Neural crest cell (in vitro differentiated cells): ENCODE measurements around the gene SYS1. TPM values are rescaled to one million over a fixed set of nuclear protein-coding genes. Genes with fewer than 3 reads are reported as not detected.

Experiments
- DNase-seq: peaks from one replicate; pipeline ENCODE4 v3.0.0; 2021; ENCODE audit warnings: low read depth, mixed read lengths, low spot score
- H3K27ac Mint-ChIP-seq: one replicate; pipeline ENCODE4 v1.8.0; 2021; ENCODE audit warnings: mild to moderate bottlenecking, mixed read lengths; ENCODE audit not compliant: unreplicated experiment
- H3K27me3 Mint-ChIP-seq: 2 replicates; pipeline ENCODE4 v1.8.0; 2021; ENCODE audit warnings: low read depth, mild to moderate bottlenecking, mixed read lengths
- H3K36me3 Mint-ChIP-seq: 2 replicates; pipeline ENCODE4 v1.8.0; 2021; ENCODE audit warnings: low read depth, mild to moderate bottlenecking, mixed read lengths
- H3K4me1 Mint-ChIP-seq: 2 replicates; pipeline ENCODE4 v1.8.0; 2021; ENCODE audit warnings: mixed read lengths
- H3K4me3 Mint-ChIP-seq: one replicate; pipeline ENCODE4 v1.8.0; 2021; ENCODE audit warnings: mild to moderate bottlenecking, mixed read lengths
- H3K9me3 Mint-ChIP-seq: 2 replicates; pipeline ENCODE4 v1.8.0; 2021; ENCODE audit warnings: mixed read lengths
- total RNA-seq: library from RNA; stranded (reverse); gene quantifications from 2 replicates; pipeline ENCODE4 v1.2.1, GENCODE V29; 2021
- TF ChIP-seq, protein P1 (sequence below): fragments of 200-600 bp; sonication (generic); conservative IDR thresholded peaks from 2 replicates; pipeline ENCODE4 v1.5.0; 2021; ENCODE audit warnings: antibody characterized with exemption, mild to moderate bottlenecking

The SYS1 gene
- total RNA-seq, 1 donor from 2014 or later = 24.6 TPM

GRCh38 chr20:45337367-45338120 lies 25.4 kb upstream of the SYS1 start:
- TF ChIP-seq, protein P1, sequence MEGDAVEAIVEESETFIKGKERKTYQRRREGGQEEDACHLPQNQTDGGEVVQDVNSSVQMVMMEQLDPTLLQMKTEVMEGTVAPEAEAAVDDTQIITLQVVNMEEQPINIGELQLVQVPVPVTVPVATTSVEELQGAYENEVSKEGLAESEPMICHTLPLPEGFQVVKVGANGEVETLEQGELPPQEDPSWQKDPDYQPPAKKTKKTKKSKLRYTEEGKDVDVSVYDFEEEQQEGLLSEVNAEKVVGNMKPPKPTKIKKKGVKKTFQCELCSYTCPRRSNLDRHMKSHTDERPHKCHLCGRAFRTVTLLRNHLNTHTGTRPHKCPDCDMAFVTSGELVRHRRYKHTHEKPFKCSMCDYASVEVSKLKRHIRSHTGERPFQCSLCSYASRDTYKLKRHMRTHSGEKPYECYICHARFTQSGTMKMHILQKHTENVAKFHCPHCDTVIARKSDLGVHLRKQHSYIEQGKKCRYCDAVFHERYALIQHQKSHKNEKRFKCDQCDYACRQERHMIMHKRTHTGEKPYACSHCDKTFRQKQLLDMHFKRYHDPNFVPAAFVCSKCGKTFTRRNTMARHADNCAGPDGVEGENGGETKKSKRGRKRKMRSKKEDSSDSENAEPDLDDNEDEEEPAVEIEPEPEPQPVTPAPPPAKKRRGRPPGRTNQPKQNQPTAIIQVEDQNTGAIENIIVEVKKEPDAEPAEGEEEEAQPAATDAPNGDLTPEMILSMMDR = no peak
- Mint-ChIP-seq H3K4me1 (peaks cover 19% of the 10 kb centered on the region), H3K27ac (no peak overlapping the region), H3K27me3 (no peaks in the 10 kb centered on the region), H3K4me3 (no peak overlapping the region), H3K9me3 (no peaks in the 10 kb centered on the region), H3K36me3 (no peaks in the 10 kb centered on the region)
- DNase-seq = no peak

DNA sequence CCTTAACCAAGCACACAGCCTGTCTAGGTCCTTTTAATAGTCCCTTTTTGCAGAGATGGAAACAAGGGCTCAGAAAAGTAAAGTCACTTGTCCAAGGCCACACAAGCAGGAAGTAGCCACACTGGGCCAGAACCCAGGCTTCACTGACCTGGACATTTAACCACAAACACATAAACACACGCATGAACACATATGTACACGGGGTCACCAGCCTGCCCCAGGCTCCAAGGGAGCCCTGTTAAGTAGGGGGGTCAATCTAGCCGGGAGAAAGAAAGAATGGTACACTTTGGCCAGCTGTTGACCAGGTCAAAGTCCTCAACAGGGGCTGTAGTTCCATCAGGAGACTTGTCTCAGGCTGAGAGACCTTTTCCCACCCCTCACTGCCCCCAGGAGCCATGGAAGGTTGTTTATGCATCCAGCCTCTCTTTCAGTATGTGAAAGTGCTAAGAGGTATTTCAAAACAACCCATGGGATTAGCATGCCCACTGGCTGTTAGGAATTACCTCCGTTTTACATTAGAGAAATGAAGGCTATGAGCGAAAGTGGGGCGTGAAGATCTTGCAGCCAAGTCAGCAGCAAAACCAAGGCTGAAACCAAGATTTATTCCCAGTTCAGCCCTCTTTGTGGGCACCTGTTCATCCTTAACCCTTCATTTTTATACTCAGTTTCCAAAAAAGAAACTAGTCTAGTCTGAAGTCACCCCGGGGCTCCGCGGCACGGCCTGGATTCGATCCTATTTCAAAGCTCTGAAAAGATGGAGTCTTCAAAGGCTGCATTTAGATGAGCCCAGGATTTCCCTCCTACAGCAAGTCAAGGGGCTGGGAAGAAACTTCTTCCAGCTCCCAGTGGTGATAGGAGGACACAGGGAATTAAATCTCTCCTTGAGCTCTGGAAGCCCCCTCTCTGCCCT lies 24.6 kb upstream of the SYS1 start:
- Mint-ChIP-seq H3K4me3 (no peak overlapping the region), H3K27ac (no peak overlapping the region)
- TF ChIP-seq, protein P1 = no peak

DNA sequence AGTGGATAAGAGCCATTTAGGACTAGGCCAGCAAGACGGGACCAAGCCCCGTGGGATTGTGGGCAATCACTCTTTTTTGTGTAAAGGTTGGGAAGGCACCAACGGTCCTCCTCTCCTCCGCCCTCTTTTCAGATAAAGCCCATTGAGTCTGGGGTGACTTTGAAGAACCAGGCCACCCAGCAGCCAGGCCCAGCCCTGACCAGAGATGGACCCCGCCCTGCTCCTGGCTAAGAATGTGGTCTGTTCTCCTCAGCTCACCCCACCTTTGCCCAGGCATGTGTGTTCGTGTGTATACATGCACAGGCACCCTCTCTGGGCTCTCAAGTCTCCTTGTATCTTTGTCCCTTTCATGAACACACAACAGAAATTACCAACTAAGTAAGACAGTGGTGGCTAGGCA lies 23.9 kb upstream of the SYS1 start:
- H3K27me3 Mint-ChIP-seq = no peaks in the 10 kb centered on the region
- no peaks in the 10 kb centered on the region for H3K9me3 Mint-ChIP-seq
- no peaks in the 10 kb centered on the region for H3K36me3 Mint-ChIP-seq
- DNase-seq = no peak
- no peak overlapping the region for H3K27ac Mint-ChIP-seq
- TF ChIP-seq, protein P1 = no peak
- no peak overlapping the region for H3K4me3 Mint-ChIP-seq
- H3K4me1 Mint-ChIP-seq = peaks cover 26% of the 10 kb centered on the region

More for the DNA sequence above, 24.6 kb upstream of the SYS1 start:
- H3K9me3 Mint-ChIP-seq = no peaks in the 10 kb centered on the region
- no peak for DNase-seq
- H3K27me3 Mint-ChIP-seq = no peaks in the 10 kb centered on the region
- peaks cover 26% of the 10 kb centered on the region for H3K4me1 Mint-ChIP-seq
- no peaks in the 10 kb centered on the region for H3K36me3 Mint-ChIP-seq

DNA sequence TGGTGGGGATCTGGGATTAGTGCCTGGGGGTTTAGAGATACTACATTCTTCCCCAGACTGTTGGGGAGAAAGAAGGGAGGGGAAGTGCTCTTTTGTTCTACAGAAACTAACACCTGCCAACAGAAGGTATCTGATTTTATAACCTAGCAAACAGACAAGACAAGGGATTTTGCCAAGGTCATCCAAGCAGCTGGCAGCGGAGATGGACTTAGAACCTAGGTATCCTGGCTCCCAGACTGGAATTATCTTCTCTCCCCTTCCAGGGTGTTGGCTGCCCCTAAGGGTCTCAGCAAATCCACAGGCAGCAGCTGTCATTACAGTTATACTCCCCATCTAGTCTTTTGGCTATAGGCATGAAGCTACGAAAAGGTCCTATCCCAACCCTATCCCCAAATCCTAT lies 23.2 kb upstream of the SYS1 start:
- no peak for DNase-seq
- no peak overlapping the region for H3K27ac Mint-ChIP-seq
- H3K4me3 Mint-ChIP-seq = no peak overlapping the region
- no peaks in the 10 kb centered on the region for H3K36me3 Mint-ChIP-seq
- TF ChIP-seq, protein P1 = no peak
- H3K27me3 Mint-ChIP-seq = no peaks in the 10 kb centered on the region
- H3K9me3 Mint-ChIP-seq = no peaks in the 10 kb centered on the region
- H3K4me1 Mint-ChIP-seq = peaks cover 27% of the 10 kb centered on the region

DNA sequence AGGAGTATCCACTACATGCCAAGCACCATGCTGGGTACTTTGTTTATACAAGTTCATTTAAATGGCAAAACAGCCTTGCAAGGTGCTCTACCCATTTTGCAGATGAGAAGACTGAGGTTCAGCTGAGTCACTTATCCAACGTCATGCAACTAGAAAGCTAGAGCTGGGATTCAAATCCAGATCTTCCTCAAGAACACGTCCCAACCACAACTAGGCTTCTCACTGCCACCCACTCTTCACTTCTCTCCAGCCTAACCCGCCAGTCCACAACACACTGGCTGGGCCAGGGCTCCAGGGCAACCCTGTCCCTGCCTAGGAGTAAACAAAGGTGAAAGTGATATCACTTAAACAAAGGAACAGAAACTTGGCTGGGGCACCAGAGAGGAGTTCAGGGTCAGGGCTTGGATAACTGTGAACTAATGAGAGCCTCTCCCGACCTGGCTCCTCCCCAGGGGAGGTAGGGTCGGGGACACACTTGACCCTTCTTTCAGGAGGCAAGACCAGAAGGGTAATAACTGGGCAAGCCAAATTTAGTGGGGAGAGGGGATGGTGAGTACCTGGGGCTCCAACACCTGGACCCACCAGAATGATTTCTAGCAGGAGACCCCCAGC lies 22.6 kb upstream of the SYS1 start:
- Mint-ChIP-seq H3K27ac (no peak overlapping the region), H3K27me3 (no peaks in the 10 kb centered on the region), H3K4me1 (peaks cover 30% of the 10 kb centered on the region), H3K36me3 (no peaks in the 10 kb centered on the region), H3K4me3 (no peak overlapping the region), H3K9me3 (no peaks in the 10 kb centered on the region)
- DNase-seq = no peak
- TF ChIP-seq, protein P1 = no peak
